HG03342 (cell line): ENCODE data around the gene TMEM217.

ENCODE experiments used
- ATAC-seq: cut with Tn5 transposase; IDR thresholded peaks from one replicate; pipeline ENCODE4 v1.9.1; 2021; ENCODE audit warnings: mild to moderate bottlenecking, moderate library complexity; ENCODE audit not compliant: unreplicated experiment

The TMEM217 gene

GRCh38 chr6:37170273-37171200 is 87.4 kb downstream of the TMEM217 start:
- ATAC-seq = peak; percentile 29

GRCh38 chr6:37169496-37170272 is 88.3 kb downstream of the TMEM217 start, which contains the start of gene PIM1:
Gene PIM1, plus strand, starts transcription at chr6:37170152. Its CDS starts 424 bp downstream, at chr6:37170576.
- ATAC-seq = peak; percentile 65

- ATAC-seq = no peak
Observed at GRCh38 chr6:37168811-37169495, 89.0 kb downstream of the TMEM217 start.

DNA sequence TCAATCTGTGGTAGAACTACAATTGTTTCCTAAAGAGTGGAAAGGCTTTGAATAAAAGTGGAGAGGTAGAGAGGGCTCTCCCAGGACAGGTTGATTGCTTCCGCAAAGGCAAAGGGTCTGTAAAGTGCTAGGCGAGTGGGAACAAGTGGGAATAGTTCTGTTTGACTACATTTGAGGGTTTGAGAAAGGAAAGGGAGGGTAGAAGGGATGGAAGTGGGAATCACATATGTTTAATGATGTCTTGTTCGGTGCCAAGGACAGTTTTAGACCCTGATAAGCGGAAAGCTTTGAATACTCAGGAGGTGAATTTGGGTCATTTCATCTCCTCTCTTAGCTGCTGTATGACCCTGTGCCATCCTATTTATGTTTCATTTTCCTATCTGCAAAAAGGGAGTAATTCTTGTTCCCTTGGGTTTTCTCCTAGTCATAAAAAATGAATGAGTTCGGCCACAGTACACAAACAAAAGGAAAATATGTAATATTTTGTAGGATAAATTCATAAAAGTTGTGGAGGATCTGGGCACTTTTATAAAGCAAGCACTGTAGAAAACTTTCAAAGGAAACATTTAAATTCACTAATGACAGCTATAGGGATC is 89.7 kb downstream of the TMEM217 start:
- no peak for ATAC-seq

GRCh38 chr6:37162740-37163139 is 95.2 kb downstream of the TMEM217 start:
- no peak for ATAC-seq
